ENCODE measurements around the gene XRCC1. TPM values are rescaled to one million over a fixed set of nuclear protein-coding genes. Genes with fewer than 3 reads are reported as not detected.

Gene XRCC1
- total RNA-seq, result 10 to 100 TPM; 33.8 to 34.9 TPM

- no peaks in the 10 kb centered on the region for H3K9me3 Mint-ChIP-seq
- H3K27me3 Mint-ChIP-seq, result no peaks in the 10 kb centered on the region
- H3K4me1 Mint-ChIP-seq, result peaks cover 11% of the 10 kb centered on the region
- peak within 1 kb of the TSS; percentile 99 for H3K4me3 Mint-ChIP-seq
- peak within 1 kb of the TSS; percentile 99 for H3K27ac Mint-ChIP-seq
- ATAC-seq (replicated peaks), result peak; percentile 100
- peaks cover 5% of the 10 kb centered on the region for H3K36me3 Mint-ChIP-seq (ENCODE audit: low read depth)
Measured at GRCh38 chr19:43575156-43575950, at the start of gene XRCC1, which contains the start of gene PINLYP. Gene XRCC1, minus strand, starts transcription at chr19:43575527. Its CDS starts 69 bp downstream, at chr19:43575458. Gene PINLYP, plus strand, starts transcription at chr19:43575801. Its CDS starts 1,391 bp downstream, at chr19:43577192.

- Mint-ChIP-seq H3K9me3 (no peaks in the 10 kb centered on the region), H3K27me3 (no peaks in the 10 kb centered on the region), H3K27ac (no peak overlapping the region), H3K36me3 (ENCODE audit: low read depth) (peaks cover under 1% of the 10 kb centered on the region), H3K4me1 (peaks cover 6% of the 10 kb centered on the region), H3K4me3 (no peak overlapping the region)
- ATAC-seq (replicated peaks), result peak; percentile 89
Measured at GRCh38 chr19:43624933-43625332, 49.6 kb upstream of the XRCC1 start.

GRCh38 chr19:43623889-43624670 is 48.8 kb upstream of the XRCC1 start:
- H3K27me3 Mint-ChIP-seq, result no peaks in the 10 kb centered on the region
- H3K4me1 Mint-ChIP-seq, result peaks cover 6% of the 10 kb centered on the region
- no peak for ATAC-seq (replicated peaks)
- no peak overlapping the region for H3K4me3 Mint-ChIP-seq
- H3K36me3 Mint-ChIP-seq (ENCODE audit: low read depth), result peaks cover 7% of the 10 kb centered on the region
- no peak overlapping the region for H3K27ac Mint-ChIP-seq
- no peaks in the 10 kb centered on the region for H3K9me3 Mint-ChIP-seq

- no peaks in the 10 kb centered on the region for H3K27me3 Mint-ChIP-seq
- H3K4me1 Mint-ChIP-seq, result peaks cover 6% of the 10 kb centered on the region
- ATAC-seq (replicated peaks), result no peak
- no peak overlapping the region for H3K27ac Mint-ChIP-seq
- H3K36me3 Mint-ChIP-seq (ENCODE audit: low read depth), result peaks cover 7% of the 10 kb centered on the region
- H3K4me3 Mint-ChIP-seq, result no peak overlapping the region
- no peaks in the 10 kb centered on the region for H3K9me3 Mint-ChIP-seq
Measured at GRCh38 chr19:43622956-43623355, 47.6 kb upstream of the XRCC1 start.

GRCh38 chr19:43622070-43622469 is 46.7 kb upstream of the XRCC1 start:
- Mint-ChIP-seq H3K4me3 (no peak overlapping the region), H3K27me3 (no peaks in the 10 kb centered on the region), H3K36me3 (ENCODE audit: low read depth) (peaks cover 7% of the 10 kb centered on the region), H3K27ac (no peak overlapping the region), H3K9me3 (no peaks in the 10 kb centered on the region), H3K4me1 (peaks cover 6% of the 10 kb centered on the region)
- no peak for ATAC-seq (replicated peaks)

GRCh38 chr19:43620061-43621001 is 45.0 kb upstream of the XRCC1 start:
- Mint-ChIP-seq H3K36me3 (ENCODE audit: low read depth) (peaks cover 7% of the 10 kb centered on the region), H3K4me1 (peaks cover 6% of the 10 kb centered on the region), H3K9me3 (no peaks in the 10 kb centered on the region), H3K27me3 (no peaks in the 10 kb centered on the region), H3K27ac (peak overlapping the region; percentile 97), H3K4me3 (peak overlapping the region; percentile 95)
- no peak for ATAC-seq (replicated peaks)

GRCh38 chr19:43619262-43620060 is 44.1 kb upstream of the XRCC1 start, which contains the start of gene ZNF428:
Gene ZNF428, minus strand, starts transcription at chr19:43619629. Its CDS starts 5,325 bp downstream, at chr19:43614304.
- H3K9me3 Mint-ChIP-seq, result no peaks in the 10 kb centered on the region
- peaks cover 6% of the 10 kb centered on the region for H3K4me1 Mint-ChIP-seq
- H3K4me3 Mint-ChIP-seq, result peak within 1 kb of the TSS; percentile 95
- H3K27ac Mint-ChIP-seq, result peak within 1 kb of the TSS; percentile 97
- peaks cover 7% of the 10 kb centered on the region for H3K36me3 Mint-ChIP-seq (ENCODE audit: low read depth)
- no peaks in the 10 kb centered on the region for H3K27me3 Mint-ChIP-seq
- ATAC-seq (replicated peaks), result peak; percentile 92

GRCh38 chr19:43618921-43619261 is 43.6 kb upstream of the XRCC1 start:
- no peaks in the 10 kb centered on the region for H3K9me3 Mint-ChIP-seq
- peak overlapping the region; percentile 97 for H3K27ac Mint-ChIP-seq

GRCh38 chr19:43616954-43617353 is 41.6 kb upstream of the XRCC1 start:
- Mint-ChIP-seq H3K27ac (no peak overlapping the region), H3K9me3 (no peaks in the 10 kb centered on the region), H3K27me3 (no peaks in the 10 kb centered on the region), H3K36me3 (ENCODE audit: low read depth) (peaks cover 14% of the 10 kb centered on the region), H3K4me1 (peaks cover 8% of the 10 kb centered on the region), H3K4me3 (no peak overlapping the region)
- ATAC-seq (replicated peaks), result no peak

More at GRCh38 chr19:43618921-43619261, 43.6 kb upstream of the XRCC1 start:
- H3K36me3 Mint-ChIP-seq (ENCODE audit: low read depth), result peaks cover 7% of the 10 kb centered on the region
- H3K27me3 Mint-ChIP-seq, result no peaks in the 10 kb centered on the region
- ATAC-seq (replicated peaks), result peak; percentile 35
- peak overlapping the region; percentile 95 for H3K4me3 Mint-ChIP-seq
- peaks cover 2% of the 10 kb centered on the region for H3K4me1 Mint-ChIP-seq

GRCh38 chr19:43616306-43616705 is 41.0 kb upstream of the XRCC1 start:
- H3K9me3 Mint-ChIP-seq, result no peaks in the 10 kb centered on the region
- H3K27me3 Mint-ChIP-seq, result no peaks in the 10 kb centered on the region
- H3K4me3 Mint-ChIP-seq, result no peak overlapping the region
- peaks cover 16% of the 10 kb centered on the region for H3K36me3 Mint-ChIP-seq (ENCODE audit: low read depth)
- H3K4me1 Mint-ChIP-seq, result peaks cover 11% of the 10 kb centered on the region
- ATAC-seq (replicated peaks), result no peak
- no peak overlapping the region for H3K27ac Mint-ChIP-seq

- Mint-ChIP-seq H3K27me3 (no peaks in the 10 kb centered on the region), H3K27ac (no peak overlapping the region), H3K36me3 (ENCODE audit: low read depth) (peaks cover 18% of the 10 kb centered on the region), H3K4me1 (peaks cover 15% of the 10 kb centered on the region), H3K4me3 (no peak overlapping the region), H3K9me3 (no peaks in the 10 kb centered on the region)
- ATAC-seq (replicated peaks), result no peak
Measured at GRCh38 chr19:43612374-43612773, 37.0 kb upstream of the XRCC1 start.

- no peaks in the 10 kb centered on the region for H3K9me3 Mint-ChIP-seq
- H3K4me1 Mint-ChIP-seq, result peaks cover 15% of the 10 kb centered on the region
- peak within 1 kb of the TSS; percentile 71 for H3K27ac Mint-ChIP-seq
- ATAC-seq (replicated peaks), result no peak
- no peaks in the 10 kb centered on the region for H3K27me3 Mint-ChIP-seq
- no peak within 1 kb of the TSS for H3K4me3 Mint-ChIP-seq
- H3K36me3 Mint-ChIP-seq (ENCODE audit: low read depth), result peaks cover 23% of the 10 kb centered on the region
Measured at GRCh38 chr19:43611788-43612187, 36.5 kb upstream of the XRCC1 start, which contains the start of gene SRRM5. Gene SRRM5, plus strand, starts transcription at chr19:43612088. Its CDS starts 34 bp downstream, at chr19:43612122.

- Mint-ChIP-seq H3K4me3 (no peak overlapping the region), H3K4me1 (peaks cover 15% of the 10 kb centered on the region), H3K27me3 (no peaks in the 10 kb centered on the region), H3K27ac (peak overlapping the region; percentile 71), H3K9me3 (no peaks in the 10 kb centered on the region), H3K36me3 (ENCODE audit: low read depth) (peaks cover 27% of the 10 kb centered on the region)
- ATAC-seq (replicated peaks), result no peak
Measured at GRCh38 chr19:43610493-43610892, 35.2 kb upstream of the XRCC1 start.

All from activated T-helper 17 cell treated with anti-CD3 and anti-CD28 coated beads, Interleukin-2, amount 50 U/mL, for 72 hours (primary cell).